Left lung (tissue), 10 donors: Measurements from ENCODE around the gene CER1. TPM values are rescaled to one million over a fixed set of nuclear protein-coding genes. Genes with fewer than 3 reads are reported as not detected.
"Not testable (repeated sequence)": the region's sequence is repeated elsewhere in the genome, so short reads cannot be mapped to it uniquely, and the experiment has no call there.

Source experiments
- ATAC-seq: fragments of 200-7000 bp; cut with Tn5 transposase; one replicate; pipeline ENCODE4 v1.9.1; 2020; ENCODE audit warnings: moderate library complexity
- DNase-seq, 4 donors: peaks; one replicate each; pipeline ENCODE4 v3.0.0-alpha.2; 2013 to 2020
- H3K27ac ChIP-seq, 2 donors: fragments of 200-600 bp; sonication (generic) in 1 of 2; one replicate each; pipeline versions ENCODE4 v1.5.0 to v1.8.0; 2020 to 2021
- H3K27me3 ChIP-seq, 2 donors: fragments of 200-600 bp; sonication (generic) in 1 of 2; one replicate each; pipeline versions ENCODE4 v1.5.0 to v1.8.0; 2020 to 2021
- H3K36me3 ChIP-seq, 2 donors: fragments of 200-600 bp; sonication (generic) in 1 of 2; one replicate each; pipeline versions ENCODE4 v1.5.0 to v1.8.0; 2020 to 2021
- H3K4me1 ChIP-seq, 2 donors: fragments of 200-600 bp; one replicate each; pipeline ENCODE4 v1.8.0; 2021
- H3K4me3 ChIP-seq, 2 donors: fragments of 200-600 bp; sonication (generic) in 1 of 2; one replicate each; pipeline versions ENCODE4 v1.5.0 to v1.8.0; 2020 to 2021; ENCODE audit warnings: mild to moderate bottlenecking in 1 of 2
- H3K9me3 ChIP-seq, 2 donors: fragments of 200-600 bp; sonication (generic) in 1 of 2; one replicate each; pipeline versions ENCODE4 v1.5.0 to v1.8.0; 2020 to 2021
- CTCF ChIP-seq, 2 donors: fragments of 200-600 bp; sonication (generic) in 1 of 2; IDR thresholded peaks; one replicate each; pipeline versions ENCODE4 v1.5.0 to v1.8.0; 2021; ENCODE audit warnings: antibody characterized with exemption in 2 of 2
- intact Hi-C, 2 donors: fragments of 100-400 bp; cut with DNase I; formaldehyde crosslinking; loops; one replicate each; pipeline versions ENCODE4 v1.11.2 to v1.14.2; 2022
- polyA plus RNA-seq, 6 donors: library from polyadenylated mRNA; unstranded; fragments of 120-200 nt; gene quantifications; one replicate each; pipeline ENCODE4 v1.2.1, GENCODE V29; 2013; ENCODE audit not compliant: insufficient read length in 6 of 6
- total RNA-seq, 2 donors: library from RNA; stranded (reverse); fragmentation: NEBNext Ultra II Directional; extraction: Animal tissue kit (Norgen Biotek cat#: 25700); gene quantifications; one replicate each; pipeline ENCODE4 v1.2.1, GENCODE V29; 2021
- donor health status: DM: no; HTN: yes; CAD: no.
- donor health status: DM: no; HTN: no; CAD: no.

CER1 gene
- total and polyA plus RNA-seq, 8 donors, result 0.22 to 0.65 (median 0.37) TPM; not detected in 2

GRCh38 chr9:14686168-14686567 is 36.4 kb downstream of the CER1 start:
- ATAC-seq, result no peak
- Histone ChIP-seq H3K27me3 (no peaks in the 10 kb centered on the region), H3K4me3 (no peak overlapping the region), H3K36me3 (peaks cover 0 to 30% of the 10 kb centered on the region in 2 donors), H3K9me3 (peaks cover 0 to 3% of the 10 kb centered on the region in 2 donors), H3K4me1 (peaks cover 0 to 4% of the 10 kb centered on the region in 2 donors), H3K27ac (no peak overlapping the region)
- intact Hi-C loops, result no loop called here
- no peak for DNase-seq
- no peak for TF ChIP-seq CTCF (IDR thresholded peaks at IDR 0.05)

- H3K4me3 ChIP-seq, H3K9me3 ChIP-seq, DNase-seq, ATAC-seq, H3K27me3 ChIP-seq, H3K27ac ChIP-seq, H3K4me1 ChIP-seq, intact Hi-C loops: not testable (repeated sequence)
- H3K36me3 ChIP-seq, result peaks cover 0 to 15% of the 10 kb centered on the region in 2 donors
Measured at GRCh38 chr9:14682616-14683015, 39.9 kb downstream of the CER1 start.

- Histone ChIP-seq H3K36me3 (no peaks in the 10 kb centered on the region), H3K27me3 (no peaks in the 10 kb centered on the region), H3K27ac (no peak overlapping the region), H3K9me3 (no peaks in the 10 kb centered on the region), H3K4me3 (no peak overlapping the region), H3K4me1 (no peaks in the 10 kb centered on the region)
- intact Hi-C loops, result no loop called here
- no peak for ATAC-seq
- DNase-seq, result no peak
- no peak for TF ChIP-seq CTCF (IDR thresholded peaks at IDR 0.05)
Measured at GRCh38 chr9:14678776-14679175, 43.8 kb downstream of the CER1 start.

- Histone ChIP-seq H3K9me3 (no peaks in the 10 kb centered on the region), H3K27ac (no peak overlapping the region), H3K4me1 (no peaks in the 10 kb centered on the region), H3K36me3 (no peaks in the 10 kb centered on the region), H3K4me3 (no peak overlapping the region), H3K27me3 (no peaks in the 10 kb centered on the region)
- ATAC-seq, result no peak
- TF ChIP-seq CTCF (IDR thresholded peaks at IDR 0.05), result no peak
- intact Hi-C loops, result no loop called here
- no peak for DNase-seq
Measured at GRCh38 chr9:14677872-14678271, 44.7 kb downstream of the CER1 start.

- ATAC-seq, result no peak
Measured at GRCh38 chr9:14677396-14677795, 45.1 kb downstream of the CER1 start.

More at GRCh38 chr9:14677396-14677795, 45.1 kb downstream of the CER1 start:
- Histone ChIP-seq H3K4me3 (no peak overlapping the region), H3K9me3 (no peaks in the 10 kb centered on the region), H3K27ac (no peak overlapping the region), H3K27me3 (no peaks in the 10 kb centered on the region), H3K36me3 (peaks cover 0 to 3% of the 10 kb centered on the region in 2 donors), H3K4me1 (no peaks in the 10 kb centered on the region)
- no peak for DNase-seq
- TF ChIP-seq CTCF (IDR thresholded peaks at IDR 0.05), result no peak
- intact Hi-C loops, result no loop called here
